Heart left ventricle (tissue), 16 donors: ENCODE data around the gene DCAF5. TPM values are rescaled to one million over a fixed set of nuclear protein-coding genes. Genes with fewer than 3 reads are reported as not detected.

Experiments used
- ATAC-seq, 4 donors: fragments of 200-7000 bp; cut with Tn5 transposase; one replicate each; pipeline ENCODE4 v1.9.1; 2020 to 2022; ENCODE audit warnings: moderate library complexity in 4 of 4, mild to moderate bottlenecking in 3 of 4, moderate number of reproducible peaks in 1 of 4
- DNase-seq, 5 donors: peaks; one replicate each; pipeline ENCODE4 v3.0.0-alpha.2; 2020
- H3K27ac ChIP-seq, 12 donors: fragments of 200-600 bp; sonication (generic) in 4 of 12; one replicate each; pipeline versions ENCODE4 v1.5.0 to v1.8.0; 2016 to 2022; ENCODE audit warnings: mild to moderate bottlenecking in 2 of 12
- H3K27me3 ChIP-seq, 9 donors: fragments of 200-600 bp; sonication (generic) in 2 of 9; one replicate each; pipeline versions ENCODE4 v1.5.1 to v1.8.0; 2016 to 2022; ENCODE audit warnings: mild to moderate bottlenecking in 3 of 9
- H3K36me3 ChIP-seq, 9 donors: fragments of 200-600 bp; sonication (generic) in 2 of 9; one replicate each; pipeline versions ENCODE4 v1.5.0 to v1.8.0; 2018 to 2022; ENCODE audit warnings: mild to moderate bottlenecking in 2 of 9
- H3K4me1 ChIP-seq, 12 donors: fragments of 200-600 bp; sonication (generic) in 4 of 12; one replicate each; pipeline versions ENCODE4 v1.5.0 to v1.8.0; 2016 to 2022; ENCODE audit warnings: mild to moderate bottlenecking in 3 of 12
- H3K4me3 ChIP-seq, 12 donors: fragments of 200-600 bp; sonication (generic) in 4 of 12; one replicate each; pipeline versions ENCODE4 v1.5.0 to v1.8.0; 2017 to 2022; ENCODE audit warnings: mild to moderate bottlenecking in 9 of 12, moderate library complexity in 4 of 12
- H3K9me3 ChIP-seq, 12 donors: fragments of 200-600 bp; sonication (generic) in 4 of 12; one replicate each; pipeline versions ENCODE4 v1.5.0 to v1.8.0; 2016 to 2022; ENCODE audit warnings: mild to moderate bottlenecking in 1 of 12
- CTCF ChIP-seq, 12 donors: fragments of 200-600 bp; sonication (generic) in 4 of 12; IDR thresholded peaks; one replicate each; pipeline versions ENCODE4 v1.5.0 to v1.8.0; 2018 to 2022; ENCODE audit warnings: antibody characterized with exemption in 12 of 12, mild to moderate bottlenecking in 5 of 12
- POLR2A ChIP-seq, 2 donors: fragments of 450-650 bp; IDR thresholded peaks; one replicate each; pipeline ENCODE4 v1.6.1; 2017; ENCODE audit warnings: antibody characterized with exemption in 2 of 2, mild to moderate bottlenecking in 2 of 2, moderate library complexity in 2 of 2
- WGBS, 4 donors: extraction: QIAGEN DNeasy Blood & Tissue Kit in 2 of 4; methylation state at CpG; one replicate each; pipeline versions ENCODE4 v1.1.5 to v1.1.7; 2013 to 2018; 5-methylcytosine and 5-hydroxymethylcytosine counted together
- intact Hi-C, 10 donors: fragments of 100-400 bp; cut with DNase I; formaldehyde crosslinking; loops; one replicate each; pipeline versions ENCODE4 v1.11.1 to v1.14.2; 2022
- polyA plus RNA-seq, 2 donors: library from polyadenylated mRNA; stranded (reverse); fragments of 200-250 nt; gene quantifications; one replicate each; pipeline ENCODE4 v1.2.3, GENCODE V29; 2013
- total RNA-seq, 9 donors: library from RNA; depleted of rRNA in 2 of 9; stranded (reverse); fragments of >200 nt in 2 of 9; fragmentation: NEBNext Ultra II Directional in 3 of 9; extraction: Animal tissue kit (Norgen Biotek cat#: 25700) in 3 of 9; gene quantifications; one replicate each; pipeline versions ENCODE4 v1.1.0 to v1.2.4, GENCODE V29; 2016 to 2023
- donor health status: ischemic (EF 13 %, LVEDD 7.1; RV severe dilation, severe dysfunction).
- donor health status: healthy with polysubstance abuse.
- donor health status: DM: no; HTN: yes; CAD: no.
- donor health status: DM: no; HTN: no; CAD: no.
- donor health status: ischemic (EF 25% LVEDD 6.9; RV normal size, moderate dysfunction).
- donor health status: ischemic (EF 25% LVEDD 5.7; RV mildly dilated, moderate dysfunction).
- donor health status: healthy.
- donor health status: DM: yes; HTN: yes; CAD: no.
- donor health status: ischemic (EF 35%, LVEDD 5.7; RV mildly dilated, moderate dysfunction).
- donor health status: nonischemic (EF 11% LVEDD 7.7; RV severe dilation, severe dysfunction).
- donor health status: DM: yes; HTN: yes; CAD: no.
- donor health status: PGD.
- donor health status: ischemic (EF 29% LVEDD 5.4; RV normal size, mild dysfunction).
- donor health status: nonischemic (EF 23%, LVEDD 6.1; RV moderate dilation, normal function).

DCAF5 gene
- total and polyA plus RNA-seq, 11 donors = 16.8 to 71.7 (median 58.8) TPM

DNA sequence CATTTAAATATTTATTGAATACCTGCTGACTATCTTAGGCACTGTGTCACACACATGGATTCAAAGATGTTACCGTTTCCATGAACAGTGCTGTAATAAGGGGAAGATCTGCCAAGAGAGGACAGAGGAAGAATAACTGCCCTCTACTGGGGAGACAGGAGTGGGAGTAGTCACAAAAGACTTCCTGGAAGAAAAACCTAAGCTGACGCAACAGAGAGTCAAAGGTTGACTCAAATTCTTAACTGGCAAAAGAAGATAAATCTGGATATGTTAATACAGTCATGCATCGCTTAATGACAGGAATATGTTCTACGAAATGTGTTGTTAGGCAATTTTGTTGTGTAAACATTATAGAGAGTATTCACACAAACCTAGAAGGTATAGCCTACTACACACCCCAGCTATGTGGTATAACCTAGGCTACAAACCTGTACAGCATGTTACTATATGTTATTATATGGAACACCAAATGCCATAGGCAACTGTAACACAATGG is 51.5 kb downstream of the DCAF5 start:
- DNase-seq = peak in 1 of 5 donors; percentile 27
- 36 to 56% (median 44%) methylated on average over 4 of the region's 4 CpGs for WGBS, 4 donors
- Histone ChIP-seq H3K4me1 (peaks cover 0 to 10% (median 2%) of the 10 kb centered on the region in 12 donors), H3K36me3 (peaks cover 0 to 54% (median 35%) of the 10 kb centered on the region in 9 donors), H3K27me3 (no peaks in the 10 kb centered on the region), H3K4me3 (no peak overlapping the region), H3K27ac (peak overlapping the region in 2 of 12 donors; percentile 9 to 34), H3K9me3 (no peaks in the 10 kb centered on the region)
- ATAC-seq = peak in 3 of 4 donors; percentile 87 to 91 (median 90)
- intact Hi-C loops = loop anchor here in 1 of 10 donors (5.0 kb wide), 1 partner anchor 189 kb away; no protein-coding TSS in a partner anchor
- TF ChIP-seq CTCF (IDR thresholded peaks at IDR 0.05) = peak; percentile 30 to 69 (median 56)
- no peak for TF ChIP-seq POLR2A (IDR thresholded peaks at IDR 0.05)

GRCh38 chr14:69097974-69098373 is 54.9 kb downstream of the DCAF5 start:
- WGBS, 4 donors = 96 to 98% (median 97%) methylated on average over 2 of the region's 2 CpGs
- ATAC-seq = no peak
- intact Hi-C loops = loop anchor here in 2 of 10 donors (5.0 kb wide), 1 partner anchor 186 kb away; no protein-coding TSS in a partner anchor
- H3K4me3 ChIP-seq = no peak overlapping the region
- no peaks in the 10 kb centered on the region for H3K27me3 ChIP-seq
- H3K4me1 ChIP-seq = peaks cover 0 to 18% (median 11%) of the 10 kb centered on the region in 12 donors
- TF ChIP-seq CTCF (IDR thresholded peaks at IDR 0.05) (no peak), POLR2A (IDR thresholded peaks at IDR 0.05) (no peak)
- no peak for DNase-seq
- H3K27ac ChIP-seq = no peak overlapping the region
- H3K36me3 ChIP-seq = peaks cover 0 to 44% (median 15%) of the 10 kb centered on the region in 9 donors
- H3K9me3 ChIP-seq = no peaks in the 10 kb centered on the region

DNA sequence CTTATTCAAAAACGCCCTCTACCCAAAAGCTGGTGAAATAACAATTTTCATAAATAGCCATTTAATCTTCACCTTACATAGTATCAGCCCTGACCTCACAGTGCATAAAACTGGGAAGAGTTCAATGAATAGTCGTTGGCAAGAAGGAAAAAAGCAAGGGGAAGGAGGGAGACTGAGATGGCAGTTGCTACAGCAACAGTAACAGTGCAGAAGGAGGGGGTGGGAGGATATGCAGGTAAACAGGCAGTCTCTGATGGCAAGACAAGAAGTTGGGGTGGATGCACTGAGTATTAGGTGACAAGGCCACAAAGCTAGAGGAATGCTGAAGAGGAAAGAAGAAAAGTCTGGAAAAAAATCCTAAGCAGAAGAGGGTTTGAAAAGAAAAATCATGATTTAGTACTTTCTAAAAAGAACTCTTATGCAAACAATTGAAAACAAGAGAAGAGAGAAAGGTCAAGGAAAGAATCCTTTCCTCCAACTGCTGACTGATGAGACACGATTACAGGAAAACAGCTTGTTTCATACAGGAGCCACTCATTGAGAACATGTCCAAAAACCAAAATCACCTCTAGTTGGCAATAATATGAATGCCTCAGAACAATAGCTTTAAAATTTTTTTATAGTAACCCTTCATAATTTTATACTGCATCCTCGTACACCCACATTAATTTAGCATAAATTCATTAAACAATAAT is 56.0 kb downstream of the DCAF5 start:
- Histone ChIP-seq H3K27ac (peak overlapping the region in 1 of 12 donors; percentile 2), H3K36me3 (peaks cover 0 to 43% (median 17%) of the 10 kb centered on the region in 9 donors), H3K4me3 (no peak overlapping the region), H3K9me3 (no peaks in the 10 kb centered on the region), H3K4me1 (peaks cover 0 to 18% (median 11%) of the 10 kb centered on the region in 12 donors), H3K27me3 (no peaks in the 10 kb centered on the region)
- 67 to 74% (median 72%) methylated on average over 4 of the region's 4 CpGs for WGBS, 4 donors
- ATAC-seq (no peak), DNase-seq (no peak)
- TF ChIP-seq POLR2A (IDR thresholded peaks at IDR 0.05) (no peak), CTCF (IDR thresholded peaks at IDR 0.05) (no peak)
- intact Hi-C loops = loop anchor here in 2 of 10 donors (5.0 kb wide), 1 partner anchor 185 kb away; no protein-coding TSS in a partner anchor

- no peak overlapping the region for H3K4me3 ChIP-seq
- no peaks in the 10 kb centered on the region for H3K9me3 ChIP-seq
- WGBS, 4 donors = 89 to 93% (median 92%) methylated on average over 4 of the region's 4 CpGs
- DNase-seq (no peak), ATAC-seq (no peak)
- intact Hi-C loops = loop anchor here in 2 of 10 donors (5.0 kb wide), 1 partner anchor 184 kb away; no protein-coding TSS in a partner anchor
- H3K36me3 ChIP-seq = peaks cover 0 to 43% (median 19%) of the 10 kb centered on the region in 9 donors
- peaks cover 0 to 17% (median 10%) of the 10 kb centered on the region in 12 donors for H3K4me1 ChIP-seq
- TF ChIP-seq POLR2A (IDR thresholded peaks at IDR 0.05) (no peak), CTCF (IDR thresholded peaks at IDR 0.05) (no peak)
- no peaks in the 10 kb centered on the region for H3K27me3 ChIP-seq
- H3K27ac ChIP-seq = peak overlapping the region in 1 of 12 donors; percentile 2
Observed at GRCh38 chr14:69096246-69096645, 56.7 kb downstream of the DCAF5 start.
